ENCODE results near the gene ADAM11.

The ADAM11 gene

GRCh38 chr17:44749076-44749979, 9.5 kb upstream of the ADAM11 start:
- H3K4me2 ChIP-seq (ENCODE audit: insufficient read depth, low read length, poor library complexity, severe bottlenecking) = no peak overlapping the region
- DNase-seq (ENCODE audit: low spot score) = no peak
- H3K36me3 ChIP-seq (replicated peaks in 1 of 2; ENCODE audit: control insufficient read depth in 2 of 2, insufficient read depth in 2 of 2, low read length in 2 of 2) = peaks cover 30 to 66% of the 10 kb centered on the region in 2 donors
- H3K4me3 ChIP-seq (ENCODE audit: low read length in 2 of 2) = no peak overlapping the region
- WGBS, 2 donors (ENCODE audit: extremely low coverage in 2 of 2, insufficient read length in 2 of 2, insufficient replicate concordance in 1 of 2) = no CpG with 5 or more reads among the region's 19 CpGs
- H3K18ac ChIP-seq (ENCODE audit: low read length) = no peak overlapping the region
- H3K23ac ChIP-seq (ENCODE audit: low read depth, low read length, poor library complexity) = no peak overlapping the region
- H3K27ac ChIP-seq (replicated peaks; ENCODE audit: low read length) = no peak overlapping the region
- no peaks in the 10 kb centered on the region for H3K4me1 ChIP-seq (ENCODE audit: control insufficient read depth in 2 of 2, insufficient read depth in 1 of 2, low read depth in 1 of 2, low read length in 2 of 2)
- H3K4ac ChIP-seq (ENCODE audit: low read length) = no peak overlapping the region
- H2BK5ac ChIP-seq (ENCODE audit: low read length) = no peak overlapping the region
- peak overlapping the region; percentile 38 for H3K14ac ChIP-seq (ENCODE audit: low read length)
- H2BK15ac ChIP-seq (ENCODE audit: low read length) = no peak overlapping the region
- no peak overlapping the region for H3K9ac ChIP-seq (ENCODE audit: low read depth, low read length, poor library complexity)
- no peak overlapping the region for H4K91ac ChIP-seq (ENCODE audit: low read depth, low read length, poor library complexity)
- H2BK12ac ChIP-seq (ENCODE audit: low read length) = no peak overlapping the region
- no peak overlapping the region for H4K8ac ChIP-seq (ENCODE audit: low read depth, low read length)
- H2AK5ac ChIP-seq (ENCODE audit: low read depth, low read length) = no peak overlapping the region
- no peak overlapping the region for H2AFZ ChIP-seq (ENCODE audit: low read length)
- no peaks in the 10 kb centered on the region for H3K79me1 ChIP-seq (ENCODE audit: low read depth, low read length)
- no peaks in the 10 kb centered on the region for H3K27me3 ChIP-seq (ENCODE audit: control insufficient read depth in 3 of 3, insufficient read depth in 3 of 3, low read depth in 1 of 3, low read length in 3 of 3)
- no peaks in the 10 kb centered on the region for H3K9me3 ChIP-seq (replicated peaks in 1 of 2; ENCODE audit: control insufficient read depth in 2 of 2, insufficient read depth in 1 of 2, low read depth in 1 of 2, low read length in 2 of 2)
- H2BK120ac ChIP-seq (ENCODE audit: low read depth, low read length) = no peak overlapping the region

DNA sequence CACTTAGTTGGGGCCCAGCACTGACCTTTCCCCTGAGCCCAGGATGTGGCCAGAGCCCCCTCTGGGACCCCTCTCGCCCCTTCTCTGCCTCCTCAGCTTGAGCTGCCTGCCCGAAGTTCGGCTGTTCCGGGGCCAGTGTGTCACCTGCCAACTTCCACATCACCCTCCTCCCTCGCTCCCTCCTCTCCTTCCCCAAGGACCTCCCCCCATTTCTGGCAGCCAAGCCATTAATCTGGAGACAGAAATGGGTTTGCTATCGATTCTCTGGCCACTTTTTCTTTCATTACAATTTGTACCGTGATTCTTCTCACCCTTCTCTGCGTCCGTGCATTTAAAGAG, 8.8 kb upstream of the ADAM11 start:
- DNase-seq (ENCODE audit: low spot score) = no peak
- Histone ChIP-seq H3K23ac (ENCODE audit: low read depth, low read length, poor library complexity) (no peak overlapping the region), H2BK120ac (ENCODE audit: low read depth, low read length) (no peak overlapping the region), H4K8ac (ENCODE audit: low read depth, low read length) (no peak overlapping the region), H3K36me3 (replicated peaks in 1 of 2; ENCODE audit: control insufficient read depth in 2 of 2, insufficient read depth in 2 of 2, low read length in 2 of 2) (peaks cover 30 to 62% of the 10 kb centered on the region in 2 donors), H2BK12ac (ENCODE audit: low read length) (no peak overlapping the region), H3K4me3 (ENCODE audit: low read length in 2 of 2) (no peak overlapping the region), H2BK5ac (ENCODE audit: low read length) (no peak overlapping the region), H2AK5ac (ENCODE audit: low read depth, low read length) (no peak overlapping the region), H3K18ac (ENCODE audit: low read length) (no peak overlapping the region), H3K9me3 (replicated peaks in 1 of 2; ENCODE audit: control insufficient read depth in 2 of 2, insufficient read depth in 1 of 2, low read depth in 1 of 2, low read length in 2 of 2) (no peaks in the 10 kb centered on the region), H2AFZ (ENCODE audit: low read length) (no peak overlapping the region), H3K4me2 (ENCODE audit: insufficient read depth, low read length, poor library complexity, severe bottlenecking) (no peak overlapping the region), H3K9ac (ENCODE audit: low read depth, low read length, poor library complexity) (no peak overlapping the region), H3K79me1 (ENCODE audit: low read depth, low read length) (no peaks in the 10 kb centered on the region), H3K27me3 (ENCODE audit: control insufficient read depth in 3 of 3, insufficient read depth in 3 of 3, low read depth in 1 of 3, low read length in 3 of 3) (no peaks in the 10 kb centered on the region), H3K4ac (ENCODE audit: low read length) (no peak overlapping the region), H3K4me1 (ENCODE audit: control insufficient read depth in 2 of 2, insufficient read depth in 1 of 2, low read depth in 1 of 2, low read length in 2 of 2) (no peaks in the 10 kb centered on the region), H2BK15ac (ENCODE audit: low read length) (no peak overlapping the region), H3K27ac (replicated peaks; ENCODE audit: low read length) (no peak overlapping the region), H4K91ac (ENCODE audit: low read depth, low read length, poor library complexity) (no peak overlapping the region), H3K14ac (ENCODE audit: low read length) (peak overlapping the region; percentile 38)
- no CpG with 5 or more reads among the region's 9 CpGs for WGBS, 2 donors (ENCODE audit: extremely low coverage in 2 of 2, insufficient read length in 2 of 2, insufficient replicate concordance in 1 of 2)

DNA sequence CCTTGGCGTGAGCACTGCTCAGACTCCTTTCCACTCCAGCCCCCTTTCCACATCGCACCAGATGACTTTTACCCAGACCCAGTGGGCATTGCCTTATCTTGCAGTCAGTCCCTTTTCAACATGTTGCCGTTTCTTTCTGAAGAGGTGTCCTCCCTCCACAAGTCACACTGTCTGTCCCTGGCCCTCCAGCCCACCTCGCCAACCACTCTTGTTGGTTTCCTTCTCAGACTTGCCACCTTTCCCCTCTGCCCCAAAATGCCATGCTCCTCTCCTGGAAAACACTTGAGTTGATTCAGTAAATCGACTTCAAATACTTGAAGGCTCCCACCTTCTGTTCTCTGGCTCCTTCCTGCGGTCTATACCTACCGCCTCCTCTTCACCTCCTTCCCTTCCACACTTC, 7.5 kb upstream of the ADAM11 start:
- Histone ChIP-seq H3K4me1 (ENCODE audit: control insufficient read depth in 2 of 2, insufficient read depth in 1 of 2, low read depth in 1 of 2, low read length in 2 of 2) (no peaks in the 10 kb centered on the region), H3K4ac (ENCODE audit: low read length) (no peak overlapping the region), H2BK12ac (ENCODE audit: low read length) (no peak overlapping the region), H3K18ac (ENCODE audit: low read length) (no peak overlapping the region), H3K14ac (ENCODE audit: low read length) (no peak overlapping the region), H2BK15ac (ENCODE audit: low read length) (no peak overlapping the region), H3K23ac (ENCODE audit: low read depth, low read length, poor library complexity) (no peak overlapping the region), H3K36me3 (replicated peaks in 1 of 2; ENCODE audit: control insufficient read depth in 2 of 2, insufficient read depth in 2 of 2, low read length in 2 of 2) (peaks cover 28 to 58% of the 10 kb centered on the region in 2 donors), H4K91ac (ENCODE audit: low read depth, low read length, poor library complexity) (no peak overlapping the region), H3K4me3 (ENCODE audit: low read length in 2 of 2) (no peak overlapping the region), H2BK120ac (ENCODE audit: low read depth, low read length) (no peak overlapping the region), H3K4me2 (ENCODE audit: insufficient read depth, low read length, poor library complexity, severe bottlenecking) (no peak overlapping the region), H3K9me3 (replicated peaks in 1 of 2; ENCODE audit: control insufficient read depth in 2 of 2, insufficient read depth in 1 of 2, low read depth in 1 of 2, low read length in 2 of 2) (no peaks in the 10 kb centered on the region), H3K27ac (replicated peaks; ENCODE audit: low read length) (no peak overlapping the region), H2AFZ (ENCODE audit: low read length) (no peak overlapping the region), H2BK5ac (ENCODE audit: low read length) (no peak overlapping the region), H4K8ac (ENCODE audit: low read depth, low read length) (no peak overlapping the region), H2AK5ac (ENCODE audit: low read depth, low read length) (no peak overlapping the region), H3K79me1 (ENCODE audit: low read depth, low read length) (no peaks in the 10 kb centered on the region), H3K27me3 (ENCODE audit: control insufficient read depth in 3 of 3, insufficient read depth in 3 of 3, low read depth in 1 of 3, low read length in 3 of 3) (no peaks in the 10 kb centered on the region), H3K9ac (ENCODE audit: low read depth, low read length, poor library complexity) (peak overlapping the region; percentile 5)
- no CpG with 5 or more reads among the region's 7 CpGs for WGBS, 2 donors (ENCODE audit: extremely low coverage in 2 of 2, insufficient read length in 2 of 2, insufficient replicate concordance in 1 of 2)
- no peak for DNase-seq (ENCODE audit: low spot score)

DNA sequence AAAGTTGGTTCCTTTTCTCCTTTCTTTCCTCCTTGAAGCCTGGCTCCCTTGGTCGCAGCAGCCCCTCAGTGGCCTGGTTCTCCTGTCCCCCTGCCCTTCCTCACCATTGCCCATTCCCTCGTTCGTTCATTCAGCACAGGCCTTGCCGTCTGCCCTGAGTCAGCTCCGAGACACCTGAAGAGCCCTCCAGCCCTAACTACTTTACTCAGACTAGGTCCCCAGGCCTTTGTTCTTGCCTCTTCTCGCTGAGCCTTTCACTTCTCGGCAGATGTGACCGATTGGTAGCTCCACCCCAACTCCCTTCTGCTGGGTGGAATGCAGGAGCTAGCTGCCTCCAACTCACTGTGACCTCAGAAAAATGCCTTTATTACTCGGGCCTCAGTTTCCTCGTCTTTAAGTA, 7.0 kb upstream of the ADAM11 start:
- no peak overlapping the region for H3K14ac ChIP-seq (ENCODE audit: low read length)

More for the DNA sequence above, 7.0 kb upstream of the ADAM11 start:
- H4K91ac ChIP-seq (ENCODE audit: low read depth, low read length, poor library complexity) = no peak overlapping the region
- H3K27ac ChIP-seq (replicated peaks; ENCODE audit: low read length) = no peak overlapping the region
- H3K9ac ChIP-seq (ENCODE audit: low read depth, low read length, poor library complexity) = no peak overlapping the region
- H3K4me1 ChIP-seq (ENCODE audit: control insufficient read depth in 2 of 2, insufficient read depth in 1 of 2, low read depth in 1 of 2, low read length in 2 of 2) = no peaks in the 10 kb centered on the region
- no peak overlapping the region for H4K8ac ChIP-seq (ENCODE audit: low read depth, low read length)
- no peak overlapping the region for H2BK120ac ChIP-seq (ENCODE audit: low read depth, low read length)
- no peaks in the 10 kb centered on the region for H3K79me1 ChIP-seq (ENCODE audit: low read depth, low read length)
- no peak for DNase-seq (ENCODE audit: low spot score)
- H3K4ac ChIP-seq (ENCODE audit: low read length) = no peak overlapping the region
- no peak overlapping the region for H2AK5ac ChIP-seq (ENCODE audit: low read depth, low read length)
- H2AFZ ChIP-seq (ENCODE audit: low read length) = no peak overlapping the region
- H2BK12ac ChIP-seq (ENCODE audit: low read length) = no peak overlapping the region
- H2BK5ac ChIP-seq (ENCODE audit: low read length) = no peak overlapping the region
- H3K4me3 ChIP-seq (ENCODE audit: low read length in 2 of 2) = no peak overlapping the region
- H3K4me2 ChIP-seq (ENCODE audit: insufficient read depth, low read length, poor library complexity, severe bottlenecking) = no peak overlapping the region
- no peak overlapping the region for H3K18ac ChIP-seq (ENCODE audit: low read length)
- no CpG with 5 or more reads among the region's 10 CpGs for WGBS, 2 donors (ENCODE audit: extremely low coverage in 2 of 2, insufficient read length in 2 of 2, insufficient replicate concordance in 1 of 2)
- no peak overlapping the region for H3K23ac ChIP-seq (ENCODE audit: low read depth, low read length, poor library complexity)
- H3K9me3 ChIP-seq (replicated peaks in 1 of 2; ENCODE audit: control insufficient read depth in 2 of 2, insufficient read depth in 1 of 2, low read depth in 1 of 2, low read length in 2 of 2) = no peaks in the 10 kb centered on the region
- peaks cover 0 to under 1% (median 0%) of the 10 kb centered on the region in 3 experiments for H3K27me3 ChIP-seq (ENCODE audit: control insufficient read depth in 3 of 3, insufficient read depth in 3 of 3, low read depth in 1 of 3, low read length in 3 of 3)
- peaks cover 27 to 53% of the 10 kb centered on the region in 2 donors for H3K36me3 ChIP-seq (replicated peaks in 1 of 2; ENCODE audit: control insufficient read depth in 2 of 2, insufficient read depth in 2 of 2, low read length in 2 of 2)
- no peak overlapping the region for H2BK15ac ChIP-seq (ENCODE audit: low read length)
